Ovary (tissue), 3 donors: Measurements from ENCODE around the gene STAC.
"Not testable (repeated sequence)": the region's sequence is repeated elsewhere in the genome, so short reads cannot be mapped to it uniquely, and the experiment has no call there.

Experiments used
- CTCF ChIP-seq, 3 donors: fragments of 450-650 bp in 2 of 3; fragments of 200-600 bp in 1 of 3; IDR thresholded peaks; one replicate each; pipeline versions ENCODE4 v1.5.1 to v1.8.0; 2016 to 2022; ENCODE audit warnings: antibody characterized with exemption in 3 of 3, mild to moderate bottlenecking in 1 of 3
- POLR2A ChIP-seq: fragments of 450-650 bp; IDR thresholded peaks from one replicate; pipeline ENCODE4 v1.6.1; 2017; ENCODE audit warnings: antibody characterized with exemption, mild to moderate bottlenecking, moderate library complexity
- donor health status: DM: no; HTN: no; CAD: no.

DNA sequence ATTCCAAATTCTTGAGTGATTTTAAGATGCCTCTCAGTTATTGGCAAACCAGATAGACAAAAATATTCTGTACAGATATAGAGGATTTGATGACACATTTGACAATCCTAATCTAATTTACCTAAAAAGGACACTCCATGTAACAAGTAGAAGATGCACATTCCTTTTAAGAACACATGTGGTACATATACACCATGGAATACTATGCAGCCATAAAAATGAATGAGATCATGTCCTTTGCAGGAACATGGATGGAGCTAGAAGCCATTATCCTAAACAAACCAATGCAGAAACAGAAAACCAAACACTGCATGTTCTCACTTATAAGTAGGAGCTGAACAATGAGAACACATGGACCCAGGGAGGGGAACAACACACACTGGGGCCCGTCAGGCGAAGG lies 119.7 kb downstream of the STAC start:
- TF ChIP-seq CTCF (IDR thresholded peaks at IDR 0.05); POLR2A: not testable (repeated sequence)
